ENCODE data around the gene CRAT. TPM values are rescaled to one million over a fixed set of nuclear protein-coding genes. Genes with fewer than 3 reads are reported as not detected.
A peak's percentile ranks its signal among the peaks of the same experiment; 100 is the strongest.
"Not testable (repeated sequence)": the region's sequence is repeated elsewhere in the genome, so short reads cannot be mapped to it uniquely, and the experiment has no call there.

CRAT gene
- total and polyA plus RNA-seq, 5 experiments from 2014 or later: 10.7 to 15.5 (median 11.3) TPM

GRCh38 chr9:129122976-129123375 is 12.4 kb upstream of the CRAT start:
- H3K36me3 Mint-ChIP-seq: peaks cover 0 to 74% (median 8%) of the 10 kb centered on the region in 3 donors
- peak in 1 of 10 donors; percentile 55 for DNase-seq
- H3K27me3 Mint-ChIP-seq, H3K27ac Mint-ChIP-seq, POLR2A ChIA-PET, ATAC-seq, H3K9me3 Mint-ChIP-seq, H3K4me3 Mint-ChIP-seq: not testable (repeated sequence)
- H3K4me1 Mint-ChIP-seq: peaks cover 0 to 11% (median 2%) of the 10 kb centered on the region in 4 donors

GRCh38 chr9:129122133-129122532 is 11.5 kb upstream of the CRAT start:
- POLR2A ChIA-PET: interaction anchor here (0.9 kb wide), 1 partner anchor 86 kb away, joined by 3 read pairs; the partner anchor contains the start of gene MIGA2

GRCh38 chr9:129121483-129121882 is 10.9 kb upstream of the CRAT start:
- Mint-ChIP-seq H3K36me3 (peaks cover 0 to 63% (median 8%) of the 10 kb centered on the region in 3 donors), H3K27me3 (no peaks in the 10 kb centered on the region), H3K4me3 (no peak overlapping the region), H3K27ac (no peak overlapping the region), H3K4me1 (peaks cover 0 to 15% (median 2%) of the 10 kb centered on the region in 4 donors), H3K9me3 (no peaks in the 10 kb centered on the region)
- POLR2A ChIA-PET: interaction anchor here (0.6 to 0.9 kb wide), 2 partner anchors 9 to 86 kb away, joined by 3 to 4 read pairs; partner anchors contain the start of gene MIGA2
- ATAC-seq (no peak), DNase-seq (peak in 1 of 10 donors; percentile 24)

More at GRCh38 chr9:129122133-129122532, 11.5 kb upstream of the CRAT start:
- Mint-ChIP-seq H3K4me3 (no peak overlapping the region), H3K27me3 (no peaks in the 10 kb centered on the region), H3K9me3 (no peaks in the 10 kb centered on the region), H3K36me3 (peaks cover 0 to 69% (median 8%) of the 10 kb centered on the region in 3 donors), H3K4me1 (peaks cover 0 to 15% (median 2%) of the 10 kb centered on the region in 4 donors), H3K27ac (no peak overlapping the region)
- DNase-seq (no peak), ATAC-seq (no peak)

GRCh38 chr9:129118799-129119198 is 8.2 kb upstream of the CRAT start:
- H3K9me3 Mint-ChIP-seq: no peaks in the 10 kb centered on the region
- POLR2A ChIA-PET: interaction anchor here (0.6 to 0.8 kb wide), 3 partner anchors 10 to 142 kb away, joined by 3 to 4 read pairs (median 4); no protein-coding TSS in a partner anchor
- no peak overlapping the region for H3K4me3 Mint-ChIP-seq
- ATAC-seq: no peak
- peak in 1 of 10 donors; percentile 9 for DNase-seq
- peaks cover 0 to 49% (median 7%) of the 10 kb centered on the region in 3 donors for H3K36me3 Mint-ChIP-seq
- H3K4me1 Mint-ChIP-seq: peaks cover 8 to 30% (median 16%) of the 10 kb centered on the region in 4 donors
- no peak overlapping the region for H3K27ac Mint-ChIP-seq
- no peaks in the 10 kb centered on the region for H3K27me3 Mint-ChIP-seq

GRCh38 chr9:129113645-129114304 is 3.2 kb upstream of the CRAT start:
- H3K27me3 Mint-ChIP-seq: no peaks in the 10 kb centered on the region
- ATAC-seq (no peak), DNase-seq (peak in 1 of 10 donors; percentile 11)
- peaks cover 12 to 45% (median 38%) of the 10 kb centered on the region in 4 donors for H3K4me1 Mint-ChIP-seq
- H3K4me3 Mint-ChIP-seq: peak overlapping the region in 3 of 10 donors; percentile 7 to 58 (median 26)
- POLR2A ChIA-PET: interaction anchor here (1.1 to 1.7 kb wide), 2 partner anchors 18 to 26 kb away, joined by 3 to 5 read pairs; no protein-coding TSS in a partner anchor
- H3K9me3 Mint-ChIP-seq: no peaks in the 10 kb centered on the region
- peak overlapping the region in 3 of 10 donors; percentile 10 to 22 (median 13) for H3K27ac Mint-ChIP-seq
- H3K36me3 Mint-ChIP-seq: peaks cover 0 to 4% (median 0%) of the 10 kb centered on the region in 3 donors

GRCh38 chr9:129112526-129112925 is 1.9 kb upstream of the CRAT start:
- H3K36me3 Mint-ChIP-seq, H3K9me3 Mint-ChIP-seq, DNase-seq, ATAC-seq, H3K27me3 Mint-ChIP-seq: not testable (repeated sequence)
- peak overlapping the region; percentile 22 to 97 (median 92) for H3K4me3 Mint-ChIP-seq
- peak overlapping the region in 4 of 10 donors; percentile 43 to 96 (median 94) for H3K27ac Mint-ChIP-seq
- peaks cover 14 to 44% (median 41%) of the 10 kb centered on the region in 4 donors for H3K4me1 Mint-ChIP-seq
- POLR2A ChIA-PET: interaction anchor here (0.7 to 1.6 kb wide), 3 partner anchors 84 to 507 kb away, joined by 3 to 7 read pairs (median 3); partner anchors contain the start of gene SH3GLB2

- DNase-seq: peak in 3 of 10 donors; percentile 19 to 62 (median 22)
- peak; percentile 0 to 10 for ATAC-seq
- POLR2A ChIA-PET: interaction anchor here (0.6 to 2.2 kb wide), 8 partner anchors 14 to 514 kb away, joined by 3 to 8 read pairs (median 4); partner anchors contain the start of genes DOLPP1, NTMT1 and SH3GLB2
- peak overlapping the region; percentile 43 to 96 (median 92) for H3K27ac Mint-ChIP-seq
- no peaks in the 10 kb centered on the region for H3K9me3 Mint-ChIP-seq
- peaks cover 14 to 44% (median 41%) of the 10 kb centered on the region in 4 donors for H3K4me1 Mint-ChIP-seq
- H3K4me3 Mint-ChIP-seq: peak overlapping the region; percentile 86 to 97 (median 92)
- no peaks in the 10 kb centered on the region for H3K27me3 Mint-ChIP-seq
- H3K36me3 Mint-ChIP-seq: peaks cover 0 to 2% (median 0%) of the 10 kb centered on the region in 3 donors
Observed at GRCh38 chr9:129111528-129112151, 1.0 kb upstream of the CRAT start.

- no peak for ATAC-seq
- POLR2A ChIA-PET: interaction anchor here (1.2 to 2.2 kb wide), 5 partner anchors 12 to 43 kb away, joined by 3 to 8 read pairs (median 5); partner anchors contain the start of gene DOLPP1
- Mint-ChIP-seq H3K36me3 (peaks cover 0 to 2% (median 0%) of the 10 kb centered on the region in 3 donors), H3K27me3 (no peaks in the 10 kb centered on the region), H3K9me3 (no peaks in the 10 kb centered on the region), H3K4me3 (peak overlapping the region in 9 of 10 donors; percentile 63 to 97 (median 86)), H3K4me1 (peaks cover 14 to 38% (median 36%) of the 10 kb centered on the region in 4 donors), H3K27ac (peak overlapping the region in 3 of 10 donors; percentile 14 to 89 (median 49))
- DNase-seq: peak in 1 of 10 donors; percentile 12
Observed at GRCh38 chr9:129109952-129110739, 447 bp downstream of the CRAT start.

GRCh38 chr9:129109537-129109903 is 1.1 kb downstream of the CRAT start:
- POLR2A ChIA-PET: interaction anchor here (1.2 to 2.2 kb wide), 3 partner anchors 12 to 42 kb away, joined by 3 to 8 read pairs (median 5); partner anchors contain the start of gene DOLPP1
- no peak for ATAC-seq
- H3K4me1 Mint-ChIP-seq: peaks cover 11 to 32% (median 30%) of the 10 kb centered on the region in 4 donors
- peak overlapping the region; percentile 25 to 91 (median 63) for H3K27ac Mint-ChIP-seq
- peak overlapping the region; percentile 68 to 97 (median 76) for H3K4me3 Mint-ChIP-seq
- no peaks in the 10 kb centered on the region for H3K27me3 Mint-ChIP-seq
- H3K36me3 Mint-ChIP-seq: peaks cover 0 to 2% (median 0%) of the 10 kb centered on the region in 3 donors
- DNase-seq: peak in 5 of 10 donors; percentile 16 to 31 (median 29)
- H3K9me3 Mint-ChIP-seq: no peaks in the 10 kb centered on the region

GRCh38 chr9:129108805-129109536 is 1.6 kb downstream of the CRAT start:
- DNase-seq: no peak
- POLR2A ChIA-PET: interaction anchor here (0.7 to 2.2 kb wide), 3 partner anchors 9 to 28 kb away, joined by 4 to 8 read pairs (median 5); partner anchors contain the start of gene DOLPP1
- Mint-ChIP-seq H3K9me3 (no peaks in the 10 kb centered on the region), H3K36me3 (peaks cover 0 to 2% (median 0%) of the 10 kb centered on the region in 3 donors), H3K4me1 (peaks cover 9 to 28% (median 25%) of the 10 kb centered on the region in 4 donors), H3K27ac (peak overlapping the region in 8 of 10 donors; percentile 25 to 86 (median 58)), H3K27me3 (no peaks in the 10 kb centered on the region), H3K4me3 (peak overlapping the region; percentile 68 to 97 (median 76))
- ATAC-seq: no peak

All from naive thymus-derived CD8-positive, alpha-beta T cell (primary cell).